ENCODE data around the gene TRAPPC14.
"Not testable (repeated sequence)": the region's sequence is repeated elsewhere in the genome, so short reads cannot be mapped to it uniquely, and the experiment has no call there.

TRAPPC14 gene

DNA sequence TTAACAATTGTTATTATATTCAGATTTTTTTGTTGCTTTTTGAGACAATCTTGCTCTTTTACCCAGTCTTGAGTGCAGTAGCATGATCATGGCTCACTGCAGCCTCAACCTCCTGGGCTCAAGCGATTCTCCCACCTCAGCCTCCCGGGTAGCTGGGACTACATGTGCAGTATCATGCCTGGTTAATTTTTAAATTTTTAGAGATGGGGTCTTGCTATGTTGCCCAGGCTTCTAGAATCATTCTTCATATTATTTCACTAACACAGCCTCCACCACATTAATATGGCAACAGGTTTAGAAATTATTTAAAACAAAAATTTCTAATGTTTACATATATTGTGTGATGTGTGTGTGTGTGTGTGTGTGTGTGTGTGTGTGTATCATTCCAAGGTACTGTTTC, 11.2 kb downstream of the TRAPPC14 start:
- Histone ChIP-seq H3K4me1 (ENCODE audit: insufficient read depth, poor library complexity, severe bottlenecking) (peaks cover 8% of the 10 kb centered on the region), H3K4me3 (ENCODE audit: severe bottlenecking) (no peak overlapping the region), H3K36me3 (ENCODE audit: low read depth) (peaks cover 21% of the 10 kb centered on the region; the same call in 1 of the 2 replicates), H3K9me3 (ENCODE audit: severe bottlenecking) (no peaks in the 10 kb centered on the region), H3K27me3 (ENCODE audit: insufficient read depth, poor library complexity, severe bottlenecking) (no peaks in the 10 kb centered on the region), H3K27ac (ENCODE audit: poor library complexity, severe bottlenecking) (no peak overlapping the region)
- ATAC-seq (ENCODE audit: low read depth) (no peak), DNase-seq (ENCODE audit: low spot score) (no peak)
- TF ChIP-seq, protein P1, sequence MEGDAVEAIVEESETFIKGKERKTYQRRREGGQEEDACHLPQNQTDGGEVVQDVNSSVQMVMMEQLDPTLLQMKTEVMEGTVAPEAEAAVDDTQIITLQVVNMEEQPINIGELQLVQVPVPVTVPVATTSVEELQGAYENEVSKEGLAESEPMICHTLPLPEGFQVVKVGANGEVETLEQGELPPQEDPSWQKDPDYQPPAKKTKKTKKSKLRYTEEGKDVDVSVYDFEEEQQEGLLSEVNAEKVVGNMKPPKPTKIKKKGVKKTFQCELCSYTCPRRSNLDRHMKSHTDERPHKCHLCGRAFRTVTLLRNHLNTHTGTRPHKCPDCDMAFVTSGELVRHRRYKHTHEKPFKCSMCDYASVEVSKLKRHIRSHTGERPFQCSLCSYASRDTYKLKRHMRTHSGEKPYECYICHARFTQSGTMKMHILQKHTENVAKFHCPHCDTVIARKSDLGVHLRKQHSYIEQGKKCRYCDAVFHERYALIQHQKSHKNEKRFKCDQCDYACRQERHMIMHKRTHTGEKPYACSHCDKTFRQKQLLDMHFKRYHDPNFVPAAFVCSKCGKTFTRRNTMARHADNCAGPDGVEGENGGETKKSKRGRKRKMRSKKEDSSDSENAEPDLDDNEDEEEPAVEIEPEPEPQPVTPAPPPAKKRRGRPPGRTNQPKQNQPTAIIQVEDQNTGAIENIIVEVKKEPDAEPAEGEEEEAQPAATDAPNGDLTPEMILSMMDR (IDR thresholded peaks at IDR 0.05; ENCODE audit: poor library complexity, severe bottlenecking), result no peak

DNA sequence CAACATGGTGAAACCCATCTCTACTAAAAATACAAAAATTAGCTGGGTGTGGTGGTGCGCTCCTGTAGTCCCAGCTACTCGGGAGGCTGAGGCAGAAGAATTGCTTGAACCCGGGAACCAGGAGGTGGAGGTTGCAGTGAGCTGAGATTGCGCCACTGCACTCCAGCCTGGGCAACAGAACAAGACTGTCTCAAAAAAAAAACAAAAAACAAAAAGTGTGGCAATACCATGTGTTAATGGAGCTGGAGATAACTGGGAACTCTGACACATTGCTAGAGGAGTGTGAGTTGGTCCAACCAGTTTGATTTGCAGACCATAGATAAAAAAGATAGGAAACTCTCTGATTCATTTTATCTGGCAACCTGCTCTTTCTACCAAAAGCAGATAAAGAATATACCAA, 12.2 kb downstream of the TRAPPC14 start:
- ATAC-seq (ENCODE audit: low read depth); H3K27me3 ChIP-seq (ENCODE audit: insufficient read depth, poor library complexity, severe bottlenecking); DNase-seq (ENCODE audit: low spot score); H3K4me3 ChIP-seq (ENCODE audit: severe bottlenecking); H3K9me3 ChIP-seq (ENCODE audit: severe bottlenecking); H3K27ac ChIP-seq (ENCODE audit: poor library complexity, severe bottlenecking); H3K4me1 ChIP-seq (ENCODE audit: insufficient read depth, poor library complexity, severe bottlenecking): not testable (repeated sequence)
- H3K36me3 ChIP-seq (ENCODE audit: low read depth), result 0 out of 2 replicates have a peak, but pooled peaks cover 17% of the 10 kb centered on the region

GRCh38 chr7:100142461-100142860, 16.1 kb downstream of the TRAPPC14 start:
- no peak overlapping the region for H3K27ac ChIP-seq (ENCODE audit: poor library complexity, severe bottlenecking)
- no peak overlapping the region for H3K4me3 ChIP-seq (ENCODE audit: severe bottlenecking)
- no peaks in the 10 kb centered on the region for H3K4me1 ChIP-seq (ENCODE audit: insufficient read depth, poor library complexity, severe bottlenecking)
- ATAC-seq (ENCODE audit: low read depth) (no peak), DNase-seq (ENCODE audit: low spot score) (no peak)
- H3K9me3 ChIP-seq (ENCODE audit: severe bottlenecking), result no peaks in the 10 kb centered on the region
- no peaks in the 10 kb centered on the region for H3K27me3 ChIP-seq (ENCODE audit: insufficient read depth, poor library complexity, severe bottlenecking)
- H3K36me3 ChIP-seq (ENCODE audit: low read depth), result no peaks in the 10 kb centered on the region
- TF ChIP-seq, protein P1 (IDR thresholded peaks at IDR 0.05; ENCODE audit: poor library complexity, severe bottlenecking), result no peak

- no peaks in the 10 kb centered on the region for H3K4me1 ChIP-seq (ENCODE audit: insufficient read depth, poor library complexity, severe bottlenecking)
- no peaks in the 10 kb centered on the region for H3K9me3 ChIP-seq (ENCODE audit: severe bottlenecking)
- H3K4me3 ChIP-seq (ENCODE audit: severe bottlenecking), result no peak overlapping the region
- no peaks in the 10 kb centered on the region for H3K36me3 ChIP-seq (ENCODE audit: low read depth)
- no peak overlapping the region for H3K27ac ChIP-seq (ENCODE audit: poor library complexity, severe bottlenecking)
- H3K27me3 ChIP-seq (ENCODE audit: insufficient read depth, poor library complexity, severe bottlenecking), result no peaks in the 10 kb centered on the region
- ATAC-seq (ENCODE audit: low read depth), result no peak
- TF ChIP-seq, protein P1 (IDR thresholded peaks at IDR 0.05; ENCODE audit: poor library complexity, severe bottlenecking), result no peak
- DNase-seq (ENCODE audit: low spot score), result no peak
These were observed 17.0 kb downstream of the TRAPPC14 start for GRCh38 chr7:100141555-100141949.

GRCh38 chr7:100137851-100138760, 20.4 kb downstream of the TRAPPC14 start:
- H3K36me3 ChIP-seq (ENCODE audit: low read depth), result no peaks in the 10 kb centered on the region
- H3K9me3 ChIP-seq (ENCODE audit: severe bottlenecking), result no peaks in the 10 kb centered on the region
- DNase-seq (ENCODE audit: low spot score) (no peak), ATAC-seq (ENCODE audit: low read depth) (no peak)
- no peak overlapping the region for H3K27ac ChIP-seq (ENCODE audit: poor library complexity, severe bottlenecking)
- TF ChIP-seq, protein P1 (IDR thresholded peaks at IDR 0.05; ENCODE audit: poor library complexity, severe bottlenecking), result no peak
- H3K4me1 ChIP-seq (ENCODE audit: insufficient read depth, poor library complexity, severe bottlenecking), result no peaks in the 10 kb centered on the region
- no peaks in the 10 kb centered on the region for H3K27me3 ChIP-seq (ENCODE audit: insufficient read depth, poor library complexity, severe bottlenecking)
- no peak overlapping the region for H3K4me3 ChIP-seq (ENCODE audit: severe bottlenecking)
